Putamen (tissue), 1 donor: ENCODE measurements around the gene SLC19A1.

Experiments
- DNase-seq: peaks from one replicate; pipeline ENCODE4 v3.0.0-alpha.2; 2016; ENCODE audit warnings: low spot score

The SLC19A1 gene

GRCh38 chr21:45493401-45494001 lies 48.7 kb downstream of the SLC19A1 start:
- no peak for DNase-seq

GRCh38 chr21:45492765-45493164 lies 49.5 kb downstream of the SLC19A1 start:
- DNase-seq, result no peak

GRCh38 chr21:45491623-45492022 lies 50.6 kb downstream of the SLC19A1 start:
- DNase-seq, result no peak

GRCh38 chr21:45491056-45491455 lies 51.2 kb downstream of the SLC19A1 start:
- no peak for DNase-seq

- no peak for DNase-seq
Measured at GRCh38 chr21:45490049-45490731, 52.0 kb downstream of the SLC19A1 start.

- DNase-seq, result no peak
Measured at GRCh38 chr21:45489722-45489982, 52.6 kb downstream of the SLC19A1 start.

GRCh38 chr21:45488931-45489721 lies 53.1 kb downstream of the SLC19A1 start:
- DNase-seq, result no peak

- DNase-seq, result no peak
Measured at GRCh38 chr21:45487891-45488600, 54.2 kb downstream of the SLC19A1 start.

- DNase-seq, result no peak
Measured at GRCh38 chr21:45487161-45487806, 55.0 kb downstream of the SLC19A1 start.

GRCh38 chr21:45486443-45487160 lies 55.6 kb downstream of the SLC19A1 start:
- DNase-seq, result no peak

GRCh38 chr21:45485686-45486442 lies 56.4 kb downstream of the SLC19A1 start:
- DNase-seq, result no peak

GRCh38 chr21:45484318-45484717 lies 57.9 kb downstream of the SLC19A1 start:
- DNase-seq, result no peak

GRCh38 chr21:45482899-45483821 lies 59.1 kb downstream of the SLC19A1 start:
- DNase-seq, result no peak

- no peak for DNase-seq
Measured at GRCh38 chr21:45481977-45482898, 60.0 kb downstream of the SLC19A1 start.

- DNase-seq, result no peak
Measured at GRCh38 chr21:45481566-45481965, 60.7 kb downstream of the SLC19A1 start.

GRCh38 chr21:45480701-45481500 lies 61.3 kb downstream of the SLC19A1 start:
- DNase-seq, result no peak
